ENCODE results near the gene PUSL1.

PUSL1 gene

GRCh38 chr1:1291023-1291528 is 17.3 kb upstream of the PUSL1 start:
- H3K9ac ChIP-seq (ENCODE audit: low read length): no peak overlapping the region
- H3K27me3 ChIP-seq (ENCODE audit: control insufficient read depth in 1 of 2, insufficient read depth in 2 of 2, low read length in 2 of 2): peaks cover 0 to 17% of the 10 kb centered on the region in 2 donors
- H3K4me3 ChIP-seq (ENCODE audit: low read depth in 1 of 2, low read length in 2 of 2): no peak overlapping the region
- H3K27ac ChIP-seq (ENCODE audit: low read depth, low read length): no peak overlapping the region
- no peaks in the 10 kb centered on the region for H3K9me3 ChIP-seq (ENCODE audit: low read length)
- no peaks in the 10 kb centered on the region for H3K36me3 ChIP-seq (ENCODE audit: insufficient read depth, low read length)
- no peaks in the 10 kb centered on the region for H3K4me1 ChIP-seq (ENCODE audit: insufficient read depth, low read length)

GRCh38 chr1:1291548-1292441 is 16.6 kb upstream of the PUSL1 start:
- Histone ChIP-seq H3K4me3 (ENCODE audit: low read depth in 1 of 2, low read length in 2 of 2) (no peak overlapping the region), H3K4me1 (ENCODE audit: insufficient read depth, low read length) (no peaks in the 10 kb centered on the region), H3K27me3 (ENCODE audit: control insufficient read depth in 1 of 2, insufficient read depth in 2 of 2, low read length in 2 of 2) (peaks cover 0 to 9% of the 10 kb centered on the region in 2 donors), H3K9ac (ENCODE audit: low read length) (no peak overlapping the region), H3K9me3 (ENCODE audit: low read length) (no peaks in the 10 kb centered on the region), H3K36me3 (ENCODE audit: insufficient read depth, low read length) (no peaks in the 10 kb centered on the region), H3K27ac (ENCODE audit: low read depth, low read length) (no peak overlapping the region)

GRCh38 chr1:1292442-1292779 is 16.0 kb upstream of the PUSL1 start:
- no peak overlapping the region for H3K27ac ChIP-seq (ENCODE audit: low read depth, low read length)
- H3K9ac ChIP-seq (ENCODE audit: low read length): no peak overlapping the region
- H3K27me3 ChIP-seq (ENCODE audit: control insufficient read depth in 1 of 2, insufficient read depth in 2 of 2, low read length in 2 of 2): peaks cover 0 to 3% of the 10 kb centered on the region in 2 donors
- no peaks in the 10 kb centered on the region for H3K36me3 ChIP-seq (ENCODE audit: insufficient read depth, low read length)
- H3K4me3 ChIP-seq (ENCODE audit: low read depth in 1 of 2, low read length in 2 of 2): no peak overlapping the region
- H3K9me3 ChIP-seq (ENCODE audit: low read length): no peaks in the 10 kb centered on the region
- H3K4me1 ChIP-seq (ENCODE audit: insufficient read depth, low read length): no peaks in the 10 kb centered on the region

GRCh38 chr1:1292851-1293250 is 15.5 kb upstream of the PUSL1 start:
- H3K4me3 ChIP-seq (ENCODE audit: low read depth in 1 of 2, low read length in 2 of 2): no peak overlapping the region

GRCh38 chr1:1293263-1294249 is 14.8 kb upstream of the PUSL1 start:
- Histone ChIP-seq H3K27ac (ENCODE audit: low read depth, low read length) (no peak overlapping the region), H3K4me1 (ENCODE audit: insufficient read depth, low read length) (no peaks in the 10 kb centered on the region), H3K9me3 (ENCODE audit: low read length) (no peaks in the 10 kb centered on the region), H3K9ac (ENCODE audit: low read length) (no peak overlapping the region), H3K36me3 (ENCODE audit: insufficient read depth, low read length) (no peaks in the 10 kb centered on the region), H3K27me3 (ENCODE audit: control insufficient read depth in 1 of 2, insufficient read depth in 2 of 2, low read length in 2 of 2) (no peaks in the 10 kb centered on the region), H3K4me3 (ENCODE audit: low read depth in 1 of 2, low read length in 2 of 2) (no peak overlapping the region)

More at GRCh38 chr1:1292851-1293250, 15.5 kb upstream of the PUSL1 start:
- Histone ChIP-seq H3K9ac (ENCODE audit: low read length) (no peak overlapping the region), H3K27me3 (ENCODE audit: control insufficient read depth in 1 of 2, insufficient read depth in 2 of 2, low read length in 2 of 2) (no peaks in the 10 kb centered on the region), H3K36me3 (ENCODE audit: insufficient read depth, low read length) (no peaks in the 10 kb centered on the region), H3K9me3 (ENCODE audit: low read length) (no peaks in the 10 kb centered on the region), H3K27ac (ENCODE audit: low read depth, low read length) (no peak overlapping the region), H3K4me1 (ENCODE audit: insufficient read depth, low read length) (no peaks in the 10 kb centered on the region)

GRCh38 chr1:1294250-1294890 is 14.0 kb upstream of the PUSL1 start:
- H3K4me1 ChIP-seq (ENCODE audit: insufficient read depth, low read length): no peaks in the 10 kb centered on the region
- no peaks in the 10 kb centered on the region for H3K36me3 ChIP-seq (ENCODE audit: insufficient read depth, low read length)
- H3K27me3 ChIP-seq (ENCODE audit: control insufficient read depth in 1 of 2, insufficient read depth in 2 of 2, low read length in 2 of 2): no peaks in the 10 kb centered on the region
- H3K9ac ChIP-seq (ENCODE audit: low read length): no peak overlapping the region
- no peaks in the 10 kb centered on the region for H3K9me3 ChIP-seq (ENCODE audit: low read length)
- H3K27ac ChIP-seq (ENCODE audit: low read depth, low read length): no peak overlapping the region
- H3K4me3 ChIP-seq (ENCODE audit: low read depth in 1 of 2, low read length in 2 of 2): no peak overlapping the region

- Histone ChIP-seq H3K27ac (ENCODE audit: low read depth, low read length) (no peak overlapping the region), H3K27me3 (ENCODE audit: control insufficient read depth in 1 of 2, insufficient read depth in 2 of 2, low read length in 2 of 2) (no peaks in the 10 kb centered on the region), H3K9me3 (ENCODE audit: low read length) (no peaks in the 10 kb centered on the region), H3K4me1 (ENCODE audit: insufficient read depth, low read length) (no peaks in the 10 kb centered on the region), H3K4me3 (ENCODE audit: low read depth in 1 of 2, low read length in 2 of 2) (no peak overlapping the region), H3K9ac (ENCODE audit: low read length) (no peak overlapping the region), H3K36me3 (ENCODE audit: insufficient read depth, low read length) (no peaks in the 10 kb centered on the region)
These were observed 13.1 kb upstream of the PUSL1 start for GRCh38 chr1:1295154-1295923.

- H3K9me3 ChIP-seq (ENCODE audit: low read length): no peaks in the 10 kb centered on the region
- no peaks in the 10 kb centered on the region for H3K36me3 ChIP-seq (ENCODE audit: insufficient read depth, low read length)
- no peak overlapping the region for H3K9ac ChIP-seq (ENCODE audit: low read length)
- H3K4me1 ChIP-seq (ENCODE audit: insufficient read depth, low read length): no peaks in the 10 kb centered on the region
- no peaks in the 10 kb centered on the region for H3K27me3 ChIP-seq (ENCODE audit: control insufficient read depth in 1 of 2, insufficient read depth in 2 of 2, low read length in 2 of 2)
- H3K4me3 ChIP-seq (ENCODE audit: low read depth in 1 of 2, low read length in 2 of 2): no peak overlapping the region
- no peak overlapping the region for H3K27ac ChIP-seq (ENCODE audit: low read depth, low read length)
These were observed 12.0 kb upstream of the PUSL1 start for GRCh38 chr1:1296070-1297061.

- no peak overlapping the region for H3K4me3 ChIP-seq (ENCODE audit: low read depth in 1 of 2, low read length in 2 of 2)
- H3K27me3 ChIP-seq (ENCODE audit: control insufficient read depth in 1 of 2, insufficient read depth in 2 of 2, low read length in 2 of 2): no peaks in the 10 kb centered on the region
- no peak overlapping the region for H3K27ac ChIP-seq (ENCODE audit: low read depth, low read length)
- H3K9ac ChIP-seq (ENCODE audit: low read length): no peak overlapping the region
- no peaks in the 10 kb centered on the region for H3K4me1 ChIP-seq (ENCODE audit: insufficient read depth, low read length)
- no peaks in the 10 kb centered on the region for H3K9me3 ChIP-seq (ENCODE audit: low read length)
- no peaks in the 10 kb centered on the region for H3K36me3 ChIP-seq (ENCODE audit: insufficient read depth, low read length)
These were observed 10.5 kb upstream of the PUSL1 start for GRCh38 chr1:1297802-1298424.

All from muscle layer of colon (tissue), 2 donors.